Endothelial cell of umbilical vein (primary cell): ENCODE data around the gene CTSD. TPM values are rescaled to one million over a fixed set of nuclear protein-coding genes. Genes with fewer than 3 reads are reported as not detected.

Experiments used
- BruUV-seq: library from RNA; stranded (reverse); fragments of 400-500 nt; replicated peaks from 2 replicates; lab custom pipeline; 2021; lab: Mats Ljungman, UMichigan
- CTCF ChIA-PET: fragments of 300-600, 350-600 bp; sonication (Branson Sonifier 250); formaldehyde crosslinking; loops from one replicate; lab custom pipeline; 2021; ENCODE audit warnings: antibody characterized with exemption, inconsistent platforms; lab: Charles Lee
- POLR2A ChIA-PET: fragments of 300-600, 350-600 bp; sonication (Branson Sonifier 250); formaldehyde crosslinking; loops from one replicate; lab custom pipeline; 2021; ENCODE audit warnings: antibody characterized with exemption, inconsistent platforms; lab: Charles Lee
- DNase-seq: peaks from one replicate; pipeline ENCODE4 v3.0.0-alpha.2; 2011; ENCODE audit warnings: low read depth, low spot score
- FAIRE-seq: peaks from 2 replicates; lab custom pipeline; 2011; peaks lifted over from hg19 to GRCh38; lab: Jason Lieb, UNC
- H2AFZ ChIP-seq: 2 replicates; pipeline ENCODE4 v1.6.0; 2012; ENCODE audit warnings: low read depth, low read length, control low read depth, inconsistent platforms
- H3K27ac ChIP-seq: 2 replicates; pipeline ENCODE4 v1.5.1; 2011; ENCODE audit warnings: low read depth, mild to moderate bottlenecking, control low read depth, low read length, moderate library complexity; ENCODE audit not compliant: insufficient read depth
- H3K27me3 ChIP-seq, 2 experiments: 2 replicates each; pipeline versions ENCODE4 v1.6.0 to v1.6.1; 2011; ENCODE audit warnings: low read length in 2 of 2, mixed read lengths in 1 of 2; ENCODE audit not compliant: control insufficient read depth in 2 of 2, insufficient read depth in 2 of 2
- H3K36me3 ChIP-seq, 2 experiments: 2 replicates in 1 of 2; 3 replicates in 1 of 2; pipeline ENCODE4 v1.5.1; 2011; ENCODE audit warnings: low read length in 2 of 2, mild to moderate bottlenecking in 1 of 2, moderate library complexity in 1 of 2; ENCODE audit not compliant: control insufficient read depth in 2 of 2, insufficient read depth in 2 of 2; ENCODE audit errors: extremely low read depth in 1 of 2
- H3K4me1 ChIP-seq: 3 replicates; pipeline ENCODE4 v1.5.1; 2011; ENCODE audit warnings: mild to moderate bottlenecking, low read length; ENCODE audit not compliant: control insufficient read depth, insufficient read depth; ENCODE audit errors: extremely low read depth
- H3K4me2 ChIP-seq: 2 replicates; pipeline ENCODE4 v1.6.1; 2011; ENCODE audit warnings: low read length, control low read depth, mixed read lengths; ENCODE audit not compliant: insufficient read depth
- H3K4me3 ChIP-seq, 3 experiments: fragments of 200-600 bp in 1 of 3; sonication (generic), shearing (Covaris generic) in 1 of 3; replicated peaks in 1 of 3; 2 replicates each; pipeline ENCODE4 v1.5.1; 2011 to 2016; ENCODE audit warnings: control low read depth in 3 of 3, low read length in 3 of 3, mild to moderate bottlenecking in 2 of 3, inconsistent platforms in 1 of 3, low read depth in 1 of 3, moderate library complexity in 1 of 3; ENCODE audit not compliant: insufficient read depth in 1 of 3
- H3K79me2 ChIP-seq: 2 replicates; pipeline ENCODE4 v1.6.0; 2012; ENCODE audit warnings: low read length, inconsistent platforms; ENCODE audit not compliant: control insufficient read depth, insufficient read depth
- H3K9ac ChIP-seq: replicated peaks from 2 replicates; pipeline ENCODE3; 2011; ENCODE audit warnings: low read length, control low read depth; ENCODE audit not compliant: insufficient read depth; ENCODE audit errors: extremely low read depth
- H3K9me1 ChIP-seq: replicated peaks from 3 replicates; pipeline ENCODE4 v1.6.0; 2011; ENCODE audit warnings: mild to moderate bottlenecking, low read length; ENCODE audit not compliant: control insufficient read depth, insufficient read depth; ENCODE audit errors: extremely low read depth
- H3K9me3 ChIP-seq: replicated peaks from 2 replicates; pipeline ENCODE4 v1.5.1; 2012; ENCODE audit warnings: low read length, inconsistent platforms; ENCODE audit not compliant: control insufficient read depth, insufficient read depth
- H4K20me1 ChIP-seq: replicated peaks from 2 replicates; pipeline ENCODE3; 2011; ENCODE audit warnings: mild to moderate bottlenecking, low read length; ENCODE audit not compliant: control insufficient read depth, insufficient read depth; ENCODE audit errors: extremely low read depth
- EZH2 ChIP-seq: IDR thresholded peaks from 2 replicates; pipeline ENCODE4 v1.6.1; 2012; ENCODE audit warnings: borderline replicate concordance, low read depth, mild to moderate bottlenecking, moderate library complexity, low read length, inconsistent platforms; ENCODE audit not compliant: severe bottlenecking
- FOS ChIP-seq: IDR thresholded peaks from 2 replicates; pipeline ENCODE4 v1.6.1; 2011; ENCODE audit warnings: mild to moderate bottlenecking, low read length, moderate library complexity, borderline replicate concordance; ENCODE audit not compliant: insufficient read depth
- GATA2 ChIP-seq: IDR thresholded peaks from 2 replicates; pipeline ENCODE4 v1.7.0; 2011; ENCODE audit warnings: low read depth, mild to moderate bottlenecking, moderate library complexity, mixed read lengths, low read length; ENCODE audit not compliant: insufficient read length, insufficient read depth
- JUN ChIP-seq: IDR thresholded peaks from 2 replicates; pipeline ENCODE4 v1.6.1; 2011; ENCODE audit warnings: borderline replicate concordance, low read depth; ENCODE audit not compliant: insufficient read length, insufficient read depth
- MYC ChIP-seq: IDR thresholded peaks from one replicate; pipeline ENCODE4 v1.6.1; 2011; ENCODE audit warnings: mild to moderate bottlenecking, low read depth, low read length
- POLR2A ChIP-seq: IDR thresholded peaks from 2 replicates; pipeline ENCODE4 v1.6.1; 2012; ENCODE audit warnings: low read depth, mild to moderate bottlenecking, control low read depth, low read length
- POLR2AphosphoS5 ChIP-seq: IDR thresholded peaks from 2 replicates; pipeline ENCODE4 v1.6.1; 2012; ENCODE audit warnings: low read depth, mild to moderate bottlenecking, control low read depth, low read length, moderate library complexity; ENCODE audit not compliant: insufficient read depth
- dilution Hi-C: fragments of 300-500 bp; cut with MboI; formaldehyde crosslinking; loops from one replicate; pipeline ENCODE4 v1.15.0; 2019; ENCODE audit warnings: low sequenced_read_pairs; ENCODE audit not compliant: extremely low pct_ligation_motif_present
- intact Hi-C: fragments of 100-400 bp; cut with micrococcal nuclease; formaldehyde crosslinking; loops from one replicate; pipeline ENCODE4 v1.10.0; 2022
- polyA plus RNA-seq, 4 experiments: library from polyadenylated mRNA; depleted of rRNA in 3 of 4; stranded (reverse) in 3 of 4; unstranded in 1 of 4; fragments of >200 nt; gene quantifications; 2 replicates each; pipeline versions ENCODE4 v1.2.1 to v1.2.3, GENCODE V29; 2011 to 2012; ENCODE audit warnings: missing spikeins in 1 of 4
- total RNA-seq: library from RNA; stranded (reverse); gene quantifications from 2 replicates; pipeline ENCODE4 v1.2.3, GENCODE V29; 2021
- TF ChIP-seq, protein P1 (sequence below): IDR thresholded peaks from 2 replicates; pipeline ENCODE4 v1.6.1; 2011; ENCODE audit not compliant: insufficient read depth, insufficient read length
- TF ChIP-seq, protein P2 (sequence below), 2 donors: IDR thresholded peaks; 1 replicate in 1 of 2; 2 replicates in 1 of 2; pipeline ENCODE4 v1.5.1; 2011; ENCODE audit warnings: low read length in 2 of 2, mild to moderate bottlenecking in 2 of 2, moderate library complexity in 2 of 2, control low read depth in 1 of 2, inconsistent platforms in 1 of 2, low read depth in 1 of 2; ENCODE audit not compliant: insufficient read depth in 1 of 2; ENCODE audit errors: extremely low read depth in 1 of 2

Gene CTSD
- total and polyA plus RNA-seq, 2 donors (not counting 3 experiments of a cell fraction or from before 2014, with no cell fraction given): 215 to 248 TPM

DNA sequence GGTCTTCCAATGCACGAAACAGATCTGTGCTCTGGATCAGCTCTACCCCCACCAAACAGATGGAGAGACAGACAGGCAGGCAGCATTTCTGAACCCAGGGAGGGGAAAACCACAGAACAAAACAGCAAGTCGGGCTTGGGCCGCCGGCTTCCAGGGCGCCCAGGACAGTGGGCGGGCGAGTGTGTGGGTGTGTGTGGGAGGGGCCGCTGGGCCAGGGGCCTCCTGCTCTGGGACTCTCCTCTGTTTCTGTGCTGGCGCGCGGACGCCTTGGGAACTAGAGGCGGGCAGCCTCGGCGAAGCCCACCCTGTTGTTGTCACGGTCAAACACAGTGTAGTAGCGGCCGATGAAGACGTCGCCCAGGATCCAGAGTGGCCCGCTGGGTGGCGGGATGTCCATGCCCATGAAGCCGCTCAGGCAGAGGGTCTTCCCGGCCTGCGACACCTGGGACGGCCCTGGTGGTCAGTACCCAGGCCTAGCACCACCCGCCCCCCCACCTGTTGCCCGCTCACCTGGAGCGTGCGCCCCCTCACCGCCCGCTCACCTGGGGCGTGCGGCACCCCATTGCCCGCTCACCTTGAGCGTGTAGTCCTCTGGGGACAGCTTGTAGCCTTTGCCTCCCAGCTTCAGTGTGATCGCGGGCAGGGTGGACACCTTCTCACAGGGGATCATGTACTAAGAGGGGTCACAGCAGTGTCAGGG, 10.3 kb downstream of the CTSD start:
- BruUV-seq: no TSS peak
- Histone ChIP-seq H3K27ac (no peak overlapping the region), H4K20me1 (no peaks in the 10 kb centered on the region), H3K36me3 (peaks cover 0 to 19% of the 10 kb centered on the region in 2 experiments), H3K4me2 (no peak overlapping the region), H3K9me3 (no peaks in the 10 kb centered on the region), H3K9ac (no peak overlapping the region), H3K79me2 (no peaks in the 10 kb centered on the region), H3K4me1 (no peaks in the 10 kb centered on the region), H3K27me3 (peaks cover 8 to 13% of the 10 kb centered on the region in 2 experiments), H3K9me1 (no peaks in the 10 kb centered on the region), H2AFZ (no peak overlapping the region), H3K4me3 (no peak overlapping the region)
- intact Hi-C loops (no loop called here), dilution Hi-C loops (no loop called here)
- ChIA-PET CTCF (no interaction called here), POLR2A (no interaction called here)
- no peak for DNase-seq
- no peak for FAIRE-seq
- TF ChIP-seq EZH2: no peak
- TF ChIP-seq POLR2A: no peak
- TF ChIP-seq, protein P1, sequence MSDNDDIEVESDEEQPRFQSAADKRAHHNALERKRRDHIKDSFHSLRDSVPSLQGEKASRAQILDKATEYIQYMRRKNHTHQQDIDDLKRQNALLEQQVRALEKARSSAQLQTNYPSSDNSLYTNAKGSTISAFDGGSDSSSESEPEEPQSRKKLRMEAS: no peak
- no peak for TF ChIP-seq JUN
- no peak for TF ChIP-seq FOS
- TF ChIP-seq, protein P2, sequence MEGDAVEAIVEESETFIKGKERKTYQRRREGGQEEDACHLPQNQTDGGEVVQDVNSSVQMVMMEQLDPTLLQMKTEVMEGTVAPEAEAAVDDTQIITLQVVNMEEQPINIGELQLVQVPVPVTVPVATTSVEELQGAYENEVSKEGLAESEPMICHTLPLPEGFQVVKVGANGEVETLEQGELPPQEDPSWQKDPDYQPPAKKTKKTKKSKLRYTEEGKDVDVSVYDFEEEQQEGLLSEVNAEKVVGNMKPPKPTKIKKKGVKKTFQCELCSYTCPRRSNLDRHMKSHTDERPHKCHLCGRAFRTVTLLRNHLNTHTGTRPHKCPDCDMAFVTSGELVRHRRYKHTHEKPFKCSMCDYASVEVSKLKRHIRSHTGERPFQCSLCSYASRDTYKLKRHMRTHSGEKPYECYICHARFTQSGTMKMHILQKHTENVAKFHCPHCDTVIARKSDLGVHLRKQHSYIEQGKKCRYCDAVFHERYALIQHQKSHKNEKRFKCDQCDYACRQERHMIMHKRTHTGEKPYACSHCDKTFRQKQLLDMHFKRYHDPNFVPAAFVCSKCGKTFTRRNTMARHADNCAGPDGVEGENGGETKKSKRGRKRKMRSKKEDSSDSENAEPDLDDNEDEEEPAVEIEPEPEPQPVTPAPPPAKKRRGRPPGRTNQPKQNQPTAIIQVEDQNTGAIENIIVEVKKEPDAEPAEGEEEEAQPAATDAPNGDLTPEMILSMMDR (IDR thresholded peaks at IDR 0.05; ENCODE audit: extremely low read depth in 1 of 2, insufficient read depth in 1 of 2, low read depth in 1 of 2, low read length in 2 of 2): no peak
- no peak for TF ChIP-seq MYC
- no peak for TF ChIP-seq POLR2AphosphoS5
- TF ChIP-seq GATA2: no peak
